HG03520 (cell line): Measurements from ENCODE around the gene SLC2A4RG.

Source experiments
- ATAC-seq: cut with Tn5 transposase; IDR thresholded peaks from one replicate; pipeline ENCODE4 v1.9.1; 2021; ENCODE audit warnings: mild to moderate bottlenecking, moderate library complexity; ENCODE audit not compliant: unreplicated experiment

SLC2A4RG gene

DNA sequence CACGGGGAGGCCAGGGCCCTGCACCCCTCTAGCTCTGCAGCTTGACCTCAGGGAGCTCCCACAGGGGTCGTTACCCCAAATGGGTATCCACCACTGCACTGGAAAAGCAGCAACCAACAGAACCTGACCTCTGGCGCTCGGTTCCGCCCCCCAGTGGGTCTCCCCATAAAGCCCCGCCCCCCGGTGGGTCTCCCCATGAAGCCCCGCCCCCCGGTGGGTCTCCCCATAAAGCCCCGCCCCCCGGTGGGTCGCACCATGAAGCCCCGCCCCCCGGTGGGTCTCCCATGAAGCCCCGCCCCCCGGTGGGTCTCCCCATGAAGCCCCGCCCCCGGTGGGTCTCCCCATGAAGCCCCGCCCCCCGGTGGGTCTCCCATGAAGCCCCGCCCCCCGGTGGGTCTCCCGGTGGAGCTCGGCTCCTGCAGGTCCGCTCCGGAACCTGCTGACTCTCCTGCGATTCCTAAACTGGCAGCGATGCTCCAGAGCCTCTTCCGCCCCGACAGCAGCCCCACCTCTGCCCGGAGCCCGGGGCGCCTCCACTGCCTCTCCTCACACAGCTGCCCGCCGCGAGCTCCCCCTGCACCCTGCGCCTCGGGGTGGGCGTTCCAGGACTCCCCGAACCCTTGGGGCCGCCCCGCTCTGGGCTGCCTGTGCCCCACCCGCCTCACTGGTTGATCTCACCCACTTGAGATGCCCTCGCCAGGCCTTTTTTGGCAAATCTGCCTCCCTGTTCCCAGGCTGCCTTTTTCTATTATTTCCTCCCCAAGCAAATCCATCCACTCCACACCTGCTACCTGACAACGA is 12.1 kb downstream of the SLC2A4RG start:
- no peak for ATAC-seq

DNA sequence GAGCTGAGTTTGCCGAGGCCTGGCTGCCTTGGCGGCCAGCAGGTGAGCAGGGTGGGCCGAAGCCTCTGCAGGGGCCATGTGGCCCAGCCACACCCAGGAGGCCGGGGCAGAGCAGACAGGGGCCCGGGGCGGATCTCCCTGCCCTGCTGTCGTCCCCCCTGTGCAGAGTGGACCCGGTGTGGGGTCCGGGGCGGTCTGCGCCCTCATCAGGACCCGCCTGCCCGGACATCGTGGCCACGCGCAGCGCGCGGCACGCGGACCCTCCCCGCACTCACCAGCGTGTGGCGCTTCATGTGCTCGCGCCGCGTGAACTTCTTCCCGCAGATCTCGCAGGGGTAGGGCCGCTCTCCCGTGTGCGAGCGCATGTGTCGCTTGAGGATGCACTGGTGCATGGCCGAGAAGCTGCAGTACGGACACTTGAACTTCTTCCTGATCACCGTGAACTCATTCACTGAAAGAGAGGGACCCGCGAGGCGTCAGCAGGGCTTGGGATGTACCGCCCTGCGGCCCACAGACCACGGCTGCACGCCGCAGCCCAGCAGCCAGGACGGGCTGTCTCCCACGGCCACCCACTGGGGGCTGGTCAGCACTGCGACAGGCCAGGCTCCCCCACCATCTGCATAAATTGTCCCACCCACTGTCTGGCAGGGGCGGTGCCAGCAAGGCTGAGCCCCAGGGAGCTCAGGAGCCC is 13.0 kb downstream of the SLC2A4RG start:
- no peak for ATAC-seq

DNA sequence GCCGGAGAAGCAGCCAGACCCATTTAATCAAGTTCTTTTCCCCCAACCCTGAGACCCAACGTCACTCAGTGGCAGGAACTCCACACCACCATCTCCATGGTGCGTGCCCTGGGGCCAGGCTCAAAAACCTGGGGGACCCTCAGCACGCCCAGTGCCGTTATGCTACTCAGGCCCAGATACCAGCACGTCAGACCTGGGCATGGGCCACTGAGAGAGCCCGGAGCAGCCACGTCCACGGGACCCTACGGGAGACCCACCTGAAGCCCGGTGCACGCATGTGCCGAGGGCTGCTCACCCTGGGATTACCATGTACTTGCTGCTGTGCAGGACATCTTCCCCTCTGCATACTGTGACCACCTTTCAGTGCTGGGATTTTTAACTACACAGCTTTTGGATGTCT is 13.8 kb downstream of the SLC2A4RG start:
- no peak for ATAC-seq

DNA sequence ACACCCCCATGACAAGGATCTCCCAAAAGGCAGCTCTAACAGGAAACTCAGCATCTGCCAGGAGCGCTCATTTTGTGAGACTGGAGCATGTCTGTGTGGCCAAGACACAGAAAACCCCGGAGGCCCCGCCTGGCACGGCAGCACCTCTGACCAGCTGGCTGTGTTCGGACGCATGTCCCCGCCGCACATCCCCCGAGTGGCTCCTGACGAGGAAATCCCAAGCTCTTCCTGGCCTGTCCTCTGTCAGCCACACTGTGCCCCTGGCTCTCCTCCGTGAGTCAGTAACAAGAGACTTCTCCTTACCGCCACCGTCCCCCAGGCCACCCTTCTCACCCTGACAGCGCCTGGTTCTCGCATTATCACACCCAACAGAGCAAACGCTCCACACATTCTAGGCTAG is 14.4 kb downstream of the SLC2A4RG start:
- no peak for ATAC-seq

DNA sequence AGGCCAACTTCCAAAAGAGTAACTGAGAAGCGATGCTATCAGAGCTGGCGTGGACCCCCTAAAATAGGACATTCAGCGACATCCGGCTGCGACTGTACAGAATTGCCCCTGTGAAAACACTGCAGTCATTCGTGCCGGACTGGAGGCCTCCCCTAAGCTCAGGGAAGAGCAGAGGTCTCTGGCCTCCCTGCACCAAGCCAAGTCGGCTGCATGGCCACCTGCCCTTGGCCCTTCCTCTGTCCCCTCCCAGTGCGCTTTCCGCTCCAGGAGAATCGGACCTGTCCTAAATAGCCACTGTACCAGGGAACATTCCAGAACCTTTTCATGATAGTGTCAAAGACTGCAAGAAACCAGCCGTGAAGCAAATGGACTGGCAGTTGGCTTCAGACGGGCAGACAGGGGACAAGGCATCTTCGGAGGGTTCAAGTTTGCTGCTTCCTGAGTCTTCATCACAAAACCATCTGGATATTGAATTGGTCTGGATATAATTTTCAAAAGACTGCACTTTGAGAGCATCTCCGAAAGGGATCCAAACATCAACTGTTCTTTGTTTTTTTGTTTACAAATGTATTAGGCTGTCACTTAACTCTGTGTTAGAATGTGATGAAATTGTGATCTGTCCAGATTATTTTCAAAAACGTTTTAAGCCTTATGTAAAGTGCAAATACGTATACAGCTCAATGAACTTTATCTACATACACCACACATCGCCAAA is 16.5 kb downstream of the SLC2A4RG start:
- ATAC-seq: no peak

DNA sequence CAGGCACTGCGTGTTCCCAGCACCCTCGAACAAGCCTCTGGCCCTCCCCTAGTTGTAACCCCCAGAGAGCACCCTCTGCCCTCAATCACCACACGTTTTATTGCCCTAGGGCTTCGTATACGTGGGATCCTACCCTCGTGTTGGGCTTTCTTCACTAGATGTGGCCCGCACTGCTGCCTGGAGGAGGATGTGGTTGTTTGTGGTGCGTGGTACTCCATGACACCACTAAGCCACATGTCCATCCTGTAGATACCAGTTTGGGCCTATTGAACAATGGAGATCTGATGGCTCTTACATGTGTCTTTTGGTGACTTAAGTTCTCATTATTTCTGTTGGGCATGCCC is 17.0 kb downstream of the SLC2A4RG start:
- no peak for ATAC-seq

DNA sequence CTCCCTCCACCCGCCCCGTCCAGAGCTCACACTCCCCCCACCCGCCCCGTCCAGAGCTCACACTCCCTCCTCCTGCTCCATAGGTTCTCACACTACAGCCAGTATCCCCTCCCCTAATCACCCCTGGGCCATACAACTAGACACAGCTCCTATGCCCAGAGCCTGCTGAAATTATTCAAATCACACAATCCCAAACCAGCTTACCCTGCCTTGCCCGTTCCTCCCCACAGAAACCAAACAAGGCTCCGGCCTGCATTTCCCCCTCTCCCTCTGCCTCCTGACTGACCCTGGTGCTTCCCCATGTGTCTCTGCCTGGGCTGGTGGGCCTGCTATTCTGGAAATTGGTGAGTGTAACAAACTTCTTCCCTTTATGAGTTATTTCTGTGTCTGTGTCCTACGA is 18.6 kb downstream of the SLC2A4RG start:
- no peak for ATAC-seq

DNA sequence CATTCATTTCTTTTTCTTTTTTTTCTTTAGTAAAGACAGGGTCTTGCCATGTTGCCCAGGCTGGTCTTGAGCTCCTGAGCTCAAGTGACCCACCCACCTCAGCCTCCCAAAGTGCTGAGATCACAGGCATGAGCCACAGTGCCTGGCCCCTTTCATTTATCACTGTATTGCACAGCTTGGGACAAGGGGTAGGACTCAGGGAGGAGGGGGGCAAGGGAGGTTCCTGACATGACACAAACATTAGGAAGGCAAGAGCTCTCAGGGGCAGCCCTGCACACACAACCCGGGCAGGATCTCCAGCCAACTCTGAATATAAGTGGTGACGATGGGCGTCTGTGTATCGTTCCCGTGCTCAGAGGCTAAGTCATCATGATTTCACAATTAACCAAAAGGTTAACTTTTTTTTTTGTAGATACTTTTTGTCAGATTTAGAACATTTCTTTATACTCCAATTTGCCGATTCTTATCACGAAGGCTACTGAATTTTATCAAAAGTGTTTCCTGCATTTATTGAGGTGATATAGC is 19.9 kb downstream of the SLC2A4RG start:
- no peak for ATAC-seq

DNA sequence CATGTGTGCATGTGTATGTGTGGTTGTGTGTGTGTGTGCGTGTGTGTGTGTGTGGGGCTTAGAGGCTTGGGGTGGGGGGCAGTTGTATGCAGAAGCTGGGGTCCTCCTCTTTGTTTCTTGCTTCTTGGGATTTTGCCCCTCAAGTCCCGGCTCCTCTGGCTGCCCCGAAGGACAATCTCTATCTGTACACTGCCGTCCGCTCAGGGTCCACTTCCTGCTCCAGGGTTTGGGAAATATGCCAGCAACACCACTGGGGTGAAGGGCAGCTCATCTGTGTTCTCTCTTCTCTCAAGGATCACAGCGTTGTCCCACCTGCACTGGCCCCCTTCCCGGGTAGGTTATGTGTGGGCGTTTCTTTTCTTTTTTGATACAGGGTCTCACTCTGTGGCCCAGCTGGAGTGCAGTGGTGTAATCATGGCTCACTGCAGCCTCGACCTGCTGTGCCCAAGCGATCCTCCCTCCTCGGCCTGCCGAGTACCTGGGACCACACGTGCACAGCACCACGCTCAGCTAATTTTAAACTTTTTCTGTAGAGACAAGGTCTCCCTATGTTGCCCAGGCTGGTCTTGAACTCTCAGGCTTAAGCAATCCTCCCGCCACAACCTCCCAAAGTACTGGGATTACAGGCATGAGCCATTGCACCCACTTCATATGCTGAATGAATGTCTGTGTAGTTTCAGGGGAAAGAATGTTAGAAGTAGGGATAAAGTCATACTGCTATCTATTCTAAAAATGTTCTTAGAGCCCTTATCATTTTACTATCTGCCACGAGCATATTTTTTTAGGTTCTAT is 25.7 kb downstream of the SLC2A4RG start:
- ATAC-seq: no peak

DNA sequence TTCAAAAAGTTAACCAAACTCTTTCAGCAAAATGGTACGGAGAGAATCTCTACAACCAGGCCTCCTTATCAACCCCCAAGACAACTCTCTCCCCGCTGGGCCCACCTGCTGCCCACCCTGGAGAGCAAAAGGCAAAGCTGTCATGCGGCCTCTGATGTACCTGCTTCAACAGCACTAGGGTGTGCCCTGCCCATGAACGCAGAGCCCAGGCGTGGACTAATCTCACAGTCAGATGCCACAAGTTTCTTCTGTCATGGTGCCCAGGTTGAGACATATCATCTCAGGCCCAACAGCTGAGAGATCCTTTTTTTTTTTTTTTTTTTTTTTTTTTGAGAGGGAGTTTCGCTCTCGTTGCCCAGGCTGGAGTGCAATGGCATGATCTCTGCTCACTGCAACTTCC is 26.3 kb downstream of the SLC2A4RG start:
- ATAC-seq: no peak

DNA sequence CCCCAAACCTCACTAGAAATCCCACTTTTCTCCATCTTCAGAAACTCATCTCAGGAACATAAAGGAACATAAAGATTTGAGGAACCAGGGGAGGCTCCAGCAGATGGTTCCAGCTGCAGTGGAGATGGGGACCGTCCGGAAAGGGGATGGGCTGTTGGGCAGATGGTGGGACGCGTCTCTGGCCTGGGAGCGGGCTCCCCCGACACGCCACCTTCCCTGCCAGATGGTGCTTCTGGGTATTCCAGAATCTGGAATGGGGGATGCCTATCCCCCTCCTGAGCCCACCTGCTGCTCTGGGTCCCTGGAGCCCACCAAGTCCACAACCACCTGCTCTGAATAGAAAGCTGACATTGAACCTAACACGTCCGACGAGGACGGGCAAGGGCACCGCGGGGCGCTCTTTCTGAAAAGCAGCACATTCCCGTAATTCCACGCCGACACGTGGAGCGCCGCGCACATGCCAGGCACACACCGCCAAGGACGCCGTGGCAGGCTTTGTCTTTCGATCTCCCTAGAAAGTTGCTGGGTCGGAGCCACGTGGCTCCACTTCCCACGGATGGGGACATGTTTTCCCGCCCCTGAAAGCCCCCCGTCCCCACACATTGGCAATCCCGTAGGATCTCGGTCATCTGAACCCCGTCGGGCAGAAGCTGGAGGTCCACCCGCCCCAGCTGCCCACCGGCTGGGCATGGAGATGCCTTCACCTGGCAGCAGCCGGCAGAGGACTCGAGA is 27.3 kb downstream of the SLC2A4RG start:
- no peak for ATAC-seq

DNA sequence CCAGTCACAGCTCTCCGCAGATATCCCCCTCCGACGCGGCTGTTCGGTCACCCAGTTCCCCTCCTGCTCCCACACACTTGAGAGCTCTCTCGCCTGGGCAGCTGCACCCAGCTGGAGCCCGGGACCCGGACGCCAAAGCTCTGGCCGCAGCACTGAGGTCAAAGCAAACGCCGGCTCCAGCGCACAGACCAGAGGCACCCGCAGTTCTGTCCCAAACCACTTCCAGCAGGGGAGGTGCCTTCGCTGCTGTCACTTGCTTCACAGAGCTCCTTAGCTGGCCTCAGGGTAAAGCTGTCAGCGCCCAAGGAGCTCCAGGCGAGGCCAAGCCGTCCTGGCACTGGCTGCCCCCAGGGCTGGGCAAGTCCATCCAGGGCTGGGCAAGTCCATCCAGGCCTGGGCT is 27.9 kb downstream of the SLC2A4RG start:
- no peak for ATAC-seq

DNA sequence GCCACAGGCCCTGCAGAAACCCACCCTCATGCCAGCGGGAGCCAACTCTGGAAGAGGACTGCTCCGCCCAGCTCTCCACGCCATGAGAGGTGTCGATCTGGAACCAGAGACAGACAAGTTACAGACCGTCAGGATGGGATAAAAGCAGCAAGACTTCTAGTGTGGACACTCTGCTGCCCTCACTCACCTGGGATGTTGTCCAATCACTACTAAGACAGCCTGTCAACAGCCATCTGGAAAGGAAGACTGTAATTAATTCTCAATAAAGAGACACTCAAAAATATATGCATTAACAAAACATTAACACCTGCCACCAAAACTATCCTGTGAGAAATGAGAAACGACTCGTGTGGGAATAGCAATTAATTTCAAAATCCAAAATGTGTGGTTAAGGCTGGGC is 28.3 kb downstream of the SLC2A4RG start:
- no peak for ATAC-seq

DNA sequence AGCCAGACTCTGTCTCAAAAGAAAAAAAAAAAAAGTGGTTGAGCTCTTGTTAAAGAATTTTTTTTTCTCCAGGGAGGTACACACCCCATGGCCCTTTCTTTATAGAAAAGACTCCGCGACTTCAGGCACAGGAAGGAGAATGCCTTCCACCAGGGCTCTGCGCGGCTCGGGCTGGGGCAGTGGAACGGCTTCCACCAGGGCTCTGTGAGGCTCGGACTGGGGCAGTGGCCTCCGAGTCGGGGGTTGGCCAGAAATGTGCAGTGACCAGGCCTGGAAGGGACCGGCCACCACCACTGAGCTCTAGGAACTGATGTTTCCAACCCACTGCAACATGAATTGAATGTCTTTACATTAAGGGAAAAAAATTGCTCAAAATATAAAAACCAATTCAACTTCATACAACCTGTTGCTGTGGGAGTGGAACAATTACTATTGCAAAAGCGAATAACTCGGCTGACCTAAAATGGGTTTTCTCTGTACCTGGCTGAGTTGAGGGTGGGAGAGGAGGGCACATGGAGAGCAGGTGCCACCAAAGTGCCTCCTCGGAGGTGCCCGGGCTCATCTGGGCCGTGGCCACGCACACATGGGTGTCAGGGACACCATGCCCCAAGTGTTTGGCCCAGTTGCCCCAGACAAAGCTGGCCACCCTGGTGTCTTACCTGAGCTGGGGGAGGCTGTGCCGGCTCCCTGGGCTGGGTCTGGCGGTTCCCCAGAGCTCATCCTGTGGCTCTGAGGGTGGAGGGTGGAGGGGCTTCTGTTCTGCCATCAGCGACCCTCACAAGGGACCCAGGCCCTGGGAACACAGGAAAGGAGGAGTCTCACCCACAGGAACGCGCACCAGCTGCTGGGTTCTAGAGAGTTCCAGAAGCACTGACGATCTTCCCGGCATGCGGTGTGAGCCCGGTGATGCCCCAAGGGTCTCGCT is 29.3 kb downstream of the SLC2A4RG start:
- ATAC-seq: no peak

DNA sequence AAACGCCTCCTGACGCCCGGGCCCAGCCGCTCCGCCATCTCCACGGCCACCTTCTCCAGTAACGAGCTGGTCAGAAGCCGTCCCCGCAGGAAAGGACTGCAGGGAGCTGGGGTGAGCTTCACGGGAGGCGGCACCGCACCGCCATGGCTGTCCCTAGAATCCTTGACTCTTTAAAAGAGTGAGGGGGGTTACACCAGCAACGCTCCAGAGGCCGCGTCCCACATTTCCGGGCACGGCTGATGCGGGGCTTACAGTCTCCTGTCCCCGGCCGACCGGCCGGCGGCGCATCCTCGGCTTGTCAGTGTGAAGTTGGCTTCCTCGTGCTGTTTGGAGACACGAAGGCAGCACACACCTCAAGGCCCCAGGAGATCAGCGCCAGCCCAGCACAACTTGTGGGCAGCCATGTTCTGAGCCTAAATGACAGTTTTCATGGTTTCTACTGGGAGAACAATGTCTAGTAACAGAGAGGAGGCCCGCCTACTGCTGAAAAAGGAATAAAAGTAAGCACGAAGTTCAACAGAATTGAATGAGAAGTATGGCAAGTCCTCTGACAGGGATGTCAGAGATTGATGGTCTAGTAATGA is 30.4 kb downstream of the SLC2A4RG start:
- ATAC-seq: no peak

DNA sequence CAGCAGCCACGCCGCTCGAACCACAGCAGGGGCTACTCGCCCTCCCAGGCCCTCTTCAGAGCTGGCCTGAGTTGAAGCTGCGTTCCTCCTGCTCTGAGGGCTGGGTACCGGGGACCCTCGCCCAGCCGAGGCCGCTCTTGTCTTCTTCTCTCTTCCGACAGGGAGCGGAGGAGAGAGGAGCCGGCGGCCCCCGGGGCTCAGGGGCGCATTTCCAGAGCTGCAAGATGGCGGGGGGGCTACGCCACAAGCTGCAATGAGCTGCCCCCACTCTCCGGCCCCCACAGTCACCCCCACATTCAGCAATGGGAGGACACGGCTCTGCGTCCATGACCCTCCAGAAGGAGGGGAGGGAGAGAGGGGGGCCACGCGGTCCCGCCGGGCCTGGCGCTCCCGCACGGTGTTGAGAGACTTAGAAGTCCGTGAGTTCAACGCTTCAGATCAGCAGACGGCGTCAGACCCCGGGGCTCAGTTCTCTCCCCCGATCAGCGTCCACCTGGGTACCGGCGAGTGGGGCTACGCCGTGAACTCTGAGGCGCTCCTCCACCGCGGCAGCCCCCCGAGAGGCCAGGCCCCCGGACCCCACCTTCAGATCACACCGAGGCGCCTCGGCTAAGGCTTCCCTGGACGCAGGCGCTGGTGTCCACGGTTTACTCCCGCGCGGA is 31.6 kb downstream of the SLC2A4RG start:
- ATAC-seq: no peak

DNA sequence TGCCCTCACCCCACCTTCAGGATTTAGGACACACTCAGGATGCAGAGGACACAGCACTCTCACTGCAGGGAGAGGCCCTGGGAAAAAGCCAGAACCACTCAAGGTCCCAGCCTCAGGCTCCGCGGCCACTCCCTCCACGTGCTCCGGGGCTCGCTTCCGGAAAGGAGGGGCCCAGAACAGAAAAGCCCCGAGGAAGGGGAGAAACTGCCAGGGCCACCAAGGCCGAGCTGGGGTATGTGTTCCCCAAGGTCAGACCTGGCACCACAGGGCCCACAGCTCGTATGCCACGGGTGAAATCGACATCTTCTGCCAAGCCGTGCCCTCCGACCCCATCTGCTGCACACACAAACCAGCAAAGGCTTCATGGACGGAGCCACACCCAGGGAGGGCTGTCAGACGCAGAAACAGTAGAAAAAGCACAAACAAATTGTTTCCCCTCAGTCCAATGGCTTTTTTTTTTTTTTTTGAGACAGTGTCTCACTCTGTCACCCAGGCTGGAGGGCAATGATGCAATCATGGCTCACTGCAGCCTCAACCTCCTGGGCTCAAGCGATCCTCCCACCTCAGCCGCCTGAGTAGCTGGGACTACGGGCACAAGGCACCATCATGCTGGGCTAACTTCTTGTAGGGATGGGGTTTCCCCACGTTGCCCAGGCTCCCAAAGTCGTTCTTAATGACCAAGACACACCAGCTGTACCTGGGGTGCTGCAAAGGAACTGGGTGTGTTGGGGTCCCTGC is 33.4 kb downstream of the SLC2A4RG start:
- no peak for ATAC-seq
